Transverse colon (tissue), 4 donors: ENCODE results near the gene PTGER1.

Experiments
- CTCF ChIP-seq, 5 experiments: fragments of 200-600 bp in 3 of 5; fragments of 450-650 bp in 2 of 5; sonication (generic) in 3 of 5; IDR thresholded peaks; 1 replicate in 2 of 5; 2 replicates in 3 of 5; pipeline ENCODE4 v1.5.1; 2016 to 2017; ENCODE audit warnings: antibody characterized with exemption in 5 of 5, inconsistent platforms in 3 of 5, mild to moderate bottlenecking in 2 of 5, moderate library complexity in 1 of 5
- EP300 ChIP-seq: sonication (generic); formaldehyde crosslinking; IDR thresholded peaks from one replicate; pipeline ENCODE4 v1.6.1; 2017; ENCODE audit warnings: antibody characterized with exemption, low read depth
- POLR2A ChIP-seq: fragments of 450-650 bp; IDR thresholded peaks from one replicate; pipeline ENCODE4 v1.6.1; 2016; ENCODE audit warnings: antibody characterized with exemption, mild to moderate bottlenecking, moderate library complexity
- POLR2AphosphoS5 ChIP-seq, 3 donors: sonication (generic); formaldehyde crosslinking; IDR thresholded peaks; one replicate each; pipeline ENCODE4 v1.6.1; 2016; ENCODE audit warnings: antibody characterized with exemption in 3 of 3

GRCh38 chr19:14519860-14520407 lies 44.8 kb upstream of the PTGER1 start:
- no peak for TF ChIP-seq CTCF (IDR thresholded peaks at IDR 0.05)
- TF ChIP-seq POLR2AphosphoS5 (IDR thresholded peaks at IDR 0.05): no peak
- TF ChIP-seq EP300: no peak
- TF ChIP-seq POLR2A: no peak
